Measurements from ENCODE around the gene DNMT1.

DNMT1 gene

GRCh38 chr19:10142701-10143375, 51.9 kb downstream of the DNMT1 start:
- no peak for DNase-seq (ENCODE audit: extremely low read depth in 1 of 2, low read depth in 1 of 2)

GRCh38 chr19:10141973-10142372, 52.8 kb downstream of the DNMT1 start:
- DNase-seq (ENCODE audit: extremely low read depth in 1 of 2, low read depth in 1 of 2): no peak

GRCh38 chr19:10141479-10141878, 53.3 kb downstream of the DNMT1 start:
- no peak for DNase-seq (ENCODE audit: extremely low read depth in 1 of 2, low read depth in 1 of 2)

- DNase-seq (ENCODE audit: extremely low read depth in 1 of 2, low read depth in 1 of 2): no peak
Measured at GRCh38 chr19:10139952-10140351, 54.8 kb downstream of the DNMT1 start.

GRCh38 chr19:10138879-10139795, 55.6 kb downstream of the DNMT1 start:
- DNase-seq (ENCODE audit: extremely low read depth in 1 of 2, low read depth in 1 of 2): no peak

GRCh38 chr19:10137751-10138682, 56.7 kb downstream of the DNMT1 start:
- no peak for DNase-seq (ENCODE audit: extremely low read depth in 1 of 2, low read depth in 1 of 2)

- DNase-seq (ENCODE audit: extremely low read depth in 1 of 2, low read depth in 1 of 2): no peak
Measured at GRCh38 chr19:10136936-10137335, 57.8 kb downstream of the DNMT1 start.

GRCh38 chr19:10135551-10136334, 59.0 kb downstream of the DNMT1 start:
- no peak for DNase-seq (ENCODE audit: extremely low read depth in 1 of 2, low read depth in 1 of 2)

GRCh38 chr19:10134040-10134439, 60.7 kb downstream of the DNMT1 start:
- no peak for DNase-seq (ENCODE audit: extremely low read depth in 1 of 2, low read depth in 1 of 2)

GRCh38 chr19:10133596-10133995, 61.2 kb downstream of the DNMT1 start:
- no peak for DNase-seq (ENCODE audit: extremely low read depth in 1 of 2, low read depth in 1 of 2)

- no peak for DNase-seq (ENCODE audit: extremely low read depth in 1 of 2, low read depth in 1 of 2)
Measured at GRCh38 chr19:10132905-10133304, 61.8 kb downstream of the DNMT1 start.

GRCh38 chr19:10126213-10126639, 68.5 kb downstream of the DNMT1 start:
- no peak for DNase-seq (ENCODE audit: extremely low read depth in 1 of 2, low read depth in 1 of 2)

GRCh38 chr19:10124429-10124828, 70.3 kb downstream of the DNMT1 start:
- no peak for DNase-seq (ENCODE audit: extremely low read depth in 1 of 2, low read depth in 1 of 2)

- no peak for DNase-seq (ENCODE audit: extremely low read depth in 1 of 2, low read depth in 1 of 2)
Measured at GRCh38 chr19:10122045-10122444, 72.7 kb downstream of the DNMT1 start.

- no peak for DNase-seq (ENCODE audit: extremely low read depth in 1 of 2, low read depth in 1 of 2)
Measured at GRCh38 chr19:10120538-10121189, 74.1 kb downstream of the DNMT1 start.

GRCh38 chr19:10118960-10119359, 75.8 kb downstream of the DNMT1 start:
- DNase-seq (ENCODE audit: extremely low read depth in 1 of 2, low read depth in 1 of 2): no peak

GRCh38 chr19:10116866-10117616, 77.7 kb downstream of the DNMT1 start:
- no peak for DNase-seq (ENCODE audit: extremely low read depth in 1 of 2, low read depth in 1 of 2)

GRCh38 chr19:10116085-10116865, 78.5 kb downstream of the DNMT1 start:
- no peak for DNase-seq (ENCODE audit: extremely low read depth in 1 of 2, low read depth in 1 of 2)
